Activated CD4-positive, alpha-beta T cell treated with anti-CD3 and anti-CD28 coated beads for 36 hours (primary cell): Measurements from ENCODE around the gene MAP3K3. TPM values are rescaled to one million over a fixed set of nuclear protein-coding genes. Genes with fewer than 3 reads are reported as not detected.

Experiments used
- ATAC-seq: fragments of 200-7000 bp; cut with Tn5 transposase; one replicate; pipeline ENCODE4 v1.10.0; 2021; ENCODE audit warnings: mild to moderate bottlenecking, moderate library complexity
- CTCF ChIA-PET: fragments of 350-600 bp; sonication (Branson Sonifier 250); formaldehyde crosslinking; loops from one replicate; lab custom pipeline; 2021; ENCODE audit warnings: antibody characterized with exemption; lab: Charles Lee
- POLR2A ChIA-PET: fragments of 350-600 bp; sonication (Branson Sonifier 250); formaldehyde crosslinking; loops from one replicate; lab custom pipeline; 2021; ENCODE audit warnings: antibody characterized with exemption, inconsistent platforms; lab: Charles Lee
- DNase-seq: peaks from one replicate; pipeline ENCODE4 v3.0.0-alpha.2; 2020
- H3K27ac Mint-ChIP-seq: one replicate; pipeline ENCODE4 v1.8.0; 2021; ENCODE audit warnings: mixed read lengths
- H3K27me3 Mint-ChIP-seq: one replicate; pipeline ENCODE4 v1.8.0; 2021; ENCODE audit warnings: mixed read lengths
- H3K36me3 Mint-ChIP-seq: one replicate; pipeline ENCODE4 v1.8.0; 2021; ENCODE audit warnings: low read depth, mixed read lengths
- H3K4me1 Mint-ChIP-seq: one replicate; pipeline ENCODE4 v1.8.0; 2021; ENCODE audit warnings: mixed read lengths
- H3K4me3 Mint-ChIP-seq: one replicate; pipeline ENCODE4 v1.8.0; 2021; ENCODE audit warnings: mild to moderate bottlenecking, moderate library complexity, mixed read lengths
- H3K9me3 Mint-ChIP-seq: one replicate; pipeline ENCODE4 v1.8.0; 2021; ENCODE audit warnings: low read depth, mixed read lengths
- intact Hi-C, 2 experiments: fragments of 100-400 bp; cut with DNase I in 1 of 2; cut with micrococcal nuclease in 1 of 2; formaldehyde crosslinking; loops; one replicate each; pipeline versions ENCODE4 v1.14.2 to v1.15.1; 2022 to 2024; cut with DNase I, micrococcal nuclease
- total RNA-seq, 2 experiments: library from RNA; stranded (reverse); gene quantifications; one replicate each; pipeline ENCODE4 v1.2.3, GENCODE V29; 2021

MAP3K3 gene
- total RNA-seq, 2 experiments from 2014 or later = 22.4 to 22.9 TPM

GRCh38 chr17:63740464-63741142 lies 118.4 kb downstream of the MAP3K3 start:
- H3K27ac Mint-ChIP-seq = peak overlapping the region; percentile 95
- H3K4me3 Mint-ChIP-seq = peak overlapping the region; percentile 91
- no peaks in the 10 kb centered on the region for H3K27me3 Mint-ChIP-seq
- peaks cover 29% of the 10 kb centered on the region for H3K4me1 Mint-ChIP-seq
- intact Hi-C loops = loop anchor here (1.0 to 5.0 kb wide), 11 partner anchors 33 to 773 kb away; partner anchors contain the start of genes CCDC47 (in 2 of the 2), FTSJ3 (in 2 of the 2), PSMC5 (in 2 of the 2) and CEP95 (in 1 of the 2)
- peaks cover 6% of the 10 kb centered on the region for H3K36me3 Mint-ChIP-seq
- ATAC-seq = no peak
- POLR2A ChIA-PET = interaction anchor here (0.6 to 1.3 kb wide), 5 partner anchors 9 to 137 kb away, joined by 3 to 5 read pairs (median 3); partner anchors contain the start of genes CCDC47 and MAP3K3
- no peaks in the 10 kb centered on the region for H3K9me3 Mint-ChIP-seq
- CTCF ChIA-PET = interaction anchor here (1.2 to 1.7 kb wide), 3 partner anchors 19 to 38 kb away, joined by 3 to 6 read pairs (median 5); no protein-coding TSS in a partner anchor
- no peak for DNase-seq

GRCh38 chr17:63741143-63741407 lies 118.9 kb downstream of the MAP3K3 start:
- ChIA-PET CTCF (interaction anchor here (1.2 to 1.7 kb wide), 3 partner anchors 16 to 39 kb away, joined by 3 to 6 read pairs (median 5); no protein-coding TSS in a partner anchor), POLR2A (interaction anchor here (0.6 to 1.3 kb wide), 3 partner anchors 29 to 138 kb away, joined by 3 to 5 read pairs (median 3); partner anchors contain the start of gene CCDC47)
- Mint-ChIP-seq H3K9me3 (no peaks in the 10 kb centered on the region), H3K36me3 (peaks cover 11% of the 10 kb centered on the region), H3K27ac (peak overlapping the region; percentile 95), H3K4me3 (peak overlapping the region; percentile 91), H3K27me3 (no peaks in the 10 kb centered on the region), H3K4me1 (peaks cover 29% of the 10 kb centered on the region)
- ATAC-seq (peak; percentile 11), DNase-seq (no peak)
- intact Hi-C loops = loop anchor here (1.0 to 5.0 kb wide), 11 partner anchors 32 to 774 kb away; partner anchors contain the start of genes CCDC47 (in 2 of the 2), FTSJ3 (in 2 of the 2), PSMC5 (in 2 of the 2) and CEP95 (in 1 of the 2)

GRCh38 chr17:63741408-63742173 lies 119.4 kb downstream of the MAP3K3 start, which contains the start of gene STRADA:
STRADA (minus strand) TSS chr17:63741799; CDS start chr17:63728369, 13,430 bp downstream.
- H3K4me3 Mint-ChIP-seq = peak within 1 kb of the TSS; percentile 91
- peaks cover 13% of the 10 kb centered on the region for H3K36me3 Mint-ChIP-seq
- no peaks in the 10 kb centered on the region for H3K27me3 Mint-ChIP-seq
- CTCF ChIA-PET = interaction anchor here (1.2 to 1.7 kb wide), 7 partner anchors 9 to 335 kb away, joined by 3 to 6 read pairs (median 5); no protein-coding TSS in a partner anchor
- peak within 1 kb of the TSS; percentile 95 for H3K27ac Mint-ChIP-seq
- H3K4me1 Mint-ChIP-seq = peaks cover 29% of the 10 kb centered on the region
- DNase-seq = peak; percentile 100
- POLR2A ChIA-PET = interaction anchor here (0.8 to 1.5 kb wide), 5 partner anchors 10 to 86 kb away, joined by 5 to 16 read pairs (median 6); partner anchors contain the start of genes CCDC47 and DDX42
- ATAC-seq = peak; percentile 94
- intact Hi-C loops = loop anchor here (1.0 to 5.0 kb wide), 11 partner anchors 32 to 774 kb away; partner anchors contain the start of genes CCDC47 (in 2 of the 2), FTSJ3 (in 2 of the 2), PSMC5 (in 2 of the 2) and CEP95 (in 1 of the 2)
- H3K9me3 Mint-ChIP-seq = no peaks in the 10 kb centered on the region

Other genes starting within 250 kb of the MAP3K3 start
- 1 to 10 TPM; 2.5 to 3.0 TPM for gene CYB561, start 176.1 kb upstream of the MAP3K3 start, total RNA-seq
- under 1 TPM; 0.26 to 0.46 TPM for gene ACE, start 145.4 kb upstream of the MAP3K3 start, total RNA-seq
- not detected for gene KCNH6, start 99.1 kb upstream of the MAP3K3 start, total RNA-seq
- gene DCAF7, start 71.9 kb upstream of the MAP3K3 start, total RNA-seq = 100 to 1,000 TPM; 106 to 117 TPM
- 10 to 100 TPM; 25.7 to 29.2 TPM for gene TACO1, start 21.5 kb upstream of the MAP3K3 start, total RNA-seq
- 100 to 1,000 TPM; 119 to 127 TPM for gene LIMD2, start 77.7 kb downstream of the MAP3K3 start, total RNA-seq
- gene STRADA, start 119.4 kb downstream of the MAP3K3 start, total RNA-seq = 10 to 100 TPM; 51.0 to 53.6 TPM
- 10 to 100 TPM; 76.9 to 82.3 TPM for gene CCDC47, start 151.2 kb downstream of the MAP3K3 start, total RNA-seq
- 100 to 1,000 TPM; 109 to 173 TPM for gene DDX42, start 151.8 kb downstream of the MAP3K3 start, total RNA-seq
- 100 to 1,000 TPM in 1 of 2 experiments, 10 to 100 TPM in 1; 98.2 to 160 TPM for gene PSMC5, start 205.0 kb downstream of the MAP3K3 start, total RNA-seq
- gene FTSJ3, start 205.2 kb downstream of the MAP3K3 start, total RNA-seq = 10 to 100 TPM; 52.1 to 61.2 TPM
- gene SMARCD2, start 220.3 kb downstream of the MAP3K3 start, total RNA-seq = 100 to 1,000 TPM in 1 of 2 experiments, 10 to 100 TPM in 1; 100.0 to 101 TPM